Activated CD8-positive, alpha-beta memory T cell treated with anti-CD3 and anti-CD28 coated beads, Interleukin-2, amount 50 U/mL, for 24 hours (primary cell): ENCODE measurements around the gene SON.
"Not testable (repeated sequence)": the region's sequence is repeated elsewhere in the genome, so short reads cannot be mapped to it uniquely, and the experiment has no call there.

Experiments used
- DNase-seq: peaks from one replicate; pipeline ENCODE4 v3.0.0-alpha.2; 2020; ENCODE audit errors: extremely low read depth

SON gene

DNA sequence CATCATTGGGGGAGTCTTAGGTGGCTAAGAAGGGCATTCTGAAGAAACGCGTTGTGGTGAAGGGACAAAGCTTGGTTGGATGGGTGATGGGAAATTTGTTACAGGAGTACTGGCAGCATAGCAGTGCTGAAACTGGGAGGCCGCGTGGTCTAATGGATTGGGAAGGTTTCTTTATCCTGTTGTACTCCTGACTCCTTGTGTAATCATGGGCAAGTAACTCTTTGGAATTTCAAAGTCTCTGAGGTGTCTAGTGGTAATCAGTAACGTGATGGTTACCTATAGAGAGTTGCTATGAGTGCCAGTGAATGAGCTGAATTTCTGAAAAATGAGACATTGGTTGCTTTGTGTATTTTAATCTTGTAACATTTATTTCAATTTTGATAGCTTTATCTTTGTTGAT is 27.2 kb downstream of the SON start:
- DNase-seq = no peak

DNA sequence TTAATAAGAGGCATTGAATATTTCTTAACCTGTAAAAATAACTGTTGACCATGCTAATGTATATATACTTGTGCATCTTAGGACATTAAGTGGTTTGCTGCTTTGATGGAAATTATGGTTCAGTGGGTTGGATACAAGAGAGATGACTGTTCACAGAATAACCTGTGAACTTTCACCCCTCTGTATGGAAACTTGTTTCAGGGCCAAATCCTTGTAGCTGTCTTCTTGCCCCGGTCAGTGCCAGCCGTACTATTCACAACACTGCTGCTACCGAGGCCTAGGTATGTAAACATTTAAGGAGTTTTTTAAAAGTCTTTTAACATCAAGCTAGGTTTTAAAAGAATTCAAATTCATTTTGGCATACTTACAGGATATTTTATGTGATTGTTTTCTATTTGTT is 29.5 kb downstream of the SON start:
- DNase-seq = no peak

DNA sequence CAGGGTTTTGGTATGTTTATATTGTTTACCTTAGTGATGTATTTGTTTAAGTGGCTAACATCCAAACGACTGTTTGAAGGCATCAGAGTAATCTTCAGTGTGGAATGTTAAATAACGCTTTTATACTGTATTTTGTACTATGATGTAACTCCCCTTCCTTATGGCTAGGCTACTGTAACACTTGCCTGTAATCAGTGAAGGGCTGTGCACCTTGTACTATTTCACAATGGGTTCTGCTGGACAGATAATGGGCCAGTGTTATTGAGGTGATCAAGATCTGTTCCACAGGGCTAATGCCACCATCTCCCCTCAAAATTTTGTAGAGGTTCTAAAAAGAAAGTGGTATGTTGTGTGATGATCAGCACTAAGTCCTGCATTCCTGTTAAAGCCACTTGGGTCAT is 33.9 kb downstream of the SON start:
- DNase-seq = not testable (repeated sequence)

DNA sequence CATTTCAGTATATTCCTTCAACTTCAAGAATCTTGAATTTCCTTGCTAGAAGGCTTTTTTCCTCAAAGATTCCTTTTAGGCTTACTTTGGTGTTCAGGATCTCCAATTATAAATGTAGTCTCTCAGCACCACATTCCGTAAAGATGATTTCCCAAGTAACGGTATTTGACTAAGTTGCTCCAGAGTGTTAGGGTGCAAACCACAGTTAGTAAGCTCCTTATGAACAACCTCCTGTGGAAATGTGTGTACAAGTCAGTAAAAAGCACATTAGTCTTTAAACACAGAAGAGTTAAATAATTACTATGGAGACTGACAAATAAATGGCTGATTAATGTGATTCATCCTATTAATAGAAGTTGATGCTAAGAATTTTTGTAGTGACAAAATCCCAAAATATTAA is 35.4 kb downstream of the SON start:
- DNase-seq = no peak

DNA sequence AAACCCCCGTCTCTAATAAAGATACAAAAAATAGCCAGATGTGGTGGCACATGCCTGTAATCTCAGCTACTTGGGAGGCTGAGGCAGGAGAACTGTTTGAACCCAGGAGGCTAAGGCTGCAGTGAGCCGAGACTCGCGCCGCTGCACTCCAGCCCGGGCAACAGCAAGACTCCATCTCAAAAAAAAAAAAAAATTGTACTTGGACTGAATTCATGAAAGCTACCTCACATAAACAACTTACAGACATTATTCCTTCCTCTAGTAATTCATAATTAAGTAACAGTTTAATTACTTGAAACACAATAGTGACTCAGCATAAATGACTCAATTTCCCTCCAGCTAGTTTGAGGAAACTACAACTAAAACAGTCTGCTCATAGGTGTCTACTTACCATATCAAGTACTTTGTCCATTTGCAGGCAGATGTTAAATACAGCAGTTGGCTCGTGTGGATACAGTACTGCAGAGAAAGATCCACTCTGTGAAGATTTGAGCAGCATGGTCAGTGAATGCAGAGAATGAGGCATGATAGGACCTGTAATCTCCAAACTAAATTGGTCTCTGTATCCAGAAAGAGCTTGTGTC is 36.2 kb downstream of the SON start:
- no peak for DNase-seq

DNA sequence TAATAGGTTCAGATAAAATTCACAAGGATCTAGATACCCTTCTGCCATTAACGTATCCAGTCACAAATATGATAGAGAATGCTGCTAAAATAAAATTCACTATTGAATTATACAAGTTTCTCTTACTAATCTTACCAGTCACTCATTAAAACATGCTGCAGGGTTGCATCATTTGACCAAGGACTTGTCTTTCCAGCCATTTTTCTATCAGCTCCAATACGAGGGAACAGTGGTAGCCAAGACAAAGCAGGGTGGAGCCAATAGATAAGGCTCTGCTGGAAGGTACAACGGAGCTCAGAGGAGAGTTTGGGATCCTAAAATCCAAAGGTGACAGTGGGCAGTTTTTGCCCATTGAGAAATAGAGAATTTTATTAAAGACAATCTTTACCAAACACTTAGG is 41.6 kb downstream of the SON start:
- no peak for DNase-seq

DNA sequence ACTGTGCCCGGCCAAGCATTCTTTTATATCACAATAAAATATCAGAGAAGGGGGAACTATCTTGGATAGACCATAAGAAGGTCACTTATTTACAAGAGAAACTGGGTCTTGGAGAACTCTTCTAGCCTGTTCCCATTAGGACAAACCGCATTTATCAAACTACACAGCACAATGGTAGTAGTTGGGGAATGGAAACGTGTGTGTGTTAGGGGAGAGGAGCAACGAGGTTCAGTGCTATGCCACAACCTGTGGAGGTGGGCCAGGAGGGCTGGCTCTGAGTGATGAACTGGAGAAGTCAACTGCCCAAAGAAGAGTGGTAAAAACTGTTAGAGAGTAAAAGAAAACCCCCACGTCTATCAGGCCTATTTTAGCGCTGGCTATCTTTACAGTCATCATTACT is 44.1 kb downstream of the SON start:
- no peak for DNase-seq

DNA sequence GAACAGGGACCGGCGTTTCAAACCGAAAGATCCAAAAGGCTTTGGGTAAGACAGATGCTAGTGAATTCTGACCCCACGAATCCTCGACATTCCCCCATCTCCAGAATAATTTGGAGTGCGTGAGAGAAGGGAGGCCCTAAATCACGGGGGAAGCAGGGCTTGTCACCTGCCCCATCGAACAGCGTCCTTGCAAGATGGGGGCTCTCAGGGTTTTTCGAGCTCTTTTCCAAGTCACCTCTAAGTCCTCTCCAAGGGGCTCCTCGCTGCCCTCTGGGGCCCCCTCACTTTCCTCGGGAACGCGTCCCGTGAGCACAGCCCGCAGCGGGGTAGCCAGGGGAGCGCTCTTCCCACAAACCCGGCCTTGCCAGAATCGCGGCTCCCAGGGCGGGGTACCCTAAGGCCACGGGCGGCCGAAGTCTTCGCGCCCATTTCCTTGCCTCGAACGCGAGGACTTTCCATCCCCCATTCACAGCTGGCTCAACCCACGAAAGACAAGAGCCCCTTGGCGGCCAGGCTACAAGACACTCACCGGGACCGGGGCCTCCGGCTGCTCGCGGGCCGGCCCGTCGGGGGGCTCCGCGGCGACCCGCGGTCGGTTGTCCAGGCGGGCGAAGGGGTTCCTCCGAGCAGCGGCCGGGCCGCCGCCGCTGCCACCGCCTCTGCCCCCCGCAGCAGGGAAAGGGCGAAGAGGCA is 45.1 kb downstream of the SON start:
- no peak for DNase-seq

DNA sequence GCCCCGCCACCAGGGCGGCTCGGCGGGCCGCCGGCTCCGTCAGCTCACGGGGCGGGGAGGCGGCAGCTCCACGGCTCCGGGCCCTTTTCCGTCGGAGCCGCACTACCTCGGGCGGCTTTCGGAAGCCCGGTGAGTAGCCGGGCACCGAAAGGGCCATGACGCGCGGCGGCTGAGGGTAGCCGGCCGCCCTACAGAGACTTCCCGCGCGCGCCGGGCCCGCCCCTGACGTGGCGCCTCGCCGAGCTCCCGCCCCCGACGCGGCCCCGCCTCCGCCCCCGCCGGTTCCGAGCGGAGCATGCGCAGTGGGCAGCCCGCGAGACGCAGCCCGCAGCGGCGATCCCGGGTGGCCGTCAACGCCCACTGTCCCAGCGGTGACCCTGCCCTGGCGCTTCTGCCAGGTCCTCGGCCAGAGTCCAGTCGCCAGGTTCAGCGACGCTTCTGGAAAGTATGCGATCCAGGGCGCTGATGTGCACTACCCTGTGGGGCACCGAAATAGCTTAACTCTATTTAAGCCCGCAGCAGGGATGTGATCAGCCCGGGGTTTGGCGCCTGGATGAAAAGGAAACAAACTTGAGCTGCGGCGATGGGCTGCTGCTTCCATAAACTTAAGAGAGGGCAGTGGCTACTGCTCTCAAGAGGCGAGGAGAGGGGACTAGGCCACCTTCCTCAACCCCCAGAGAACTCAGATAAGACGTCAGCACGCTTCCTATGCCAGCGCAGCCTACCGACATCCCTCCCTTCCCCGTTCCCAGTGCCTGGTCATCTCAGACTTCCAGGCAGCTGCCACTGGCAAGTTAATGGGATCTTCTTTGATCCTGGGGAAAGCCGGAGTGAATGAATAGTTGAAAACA is 45.9 kb downstream of the SON start, which contains the start of gene DONSON:
TSS of gene DONSON (minus strand) at position 200 of the 851 bp plus-strand sequence. CDS start at position 157, 43 bp downstream.
- peak; percentile 55 for DNase-seq

DNA sequence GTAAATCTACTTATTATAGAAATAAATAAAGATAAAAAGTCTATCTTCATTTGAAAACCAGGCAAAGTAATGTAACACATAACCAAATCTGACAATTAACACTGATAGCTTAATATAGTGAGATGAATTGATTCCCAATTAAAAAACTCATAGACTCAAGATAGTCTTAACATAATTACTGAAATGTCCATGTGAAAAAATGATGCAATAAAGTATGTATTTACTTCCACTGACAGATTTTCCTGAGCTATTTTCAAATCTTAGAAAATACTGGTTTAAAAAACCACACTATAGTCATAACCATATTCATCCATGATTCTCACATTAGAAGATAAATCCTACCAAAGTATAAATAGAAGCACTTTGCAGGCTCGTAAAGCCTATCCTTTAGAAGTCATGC is 55.2 kb downstream of the SON start:
- DNase-seq = no peak

DNA sequence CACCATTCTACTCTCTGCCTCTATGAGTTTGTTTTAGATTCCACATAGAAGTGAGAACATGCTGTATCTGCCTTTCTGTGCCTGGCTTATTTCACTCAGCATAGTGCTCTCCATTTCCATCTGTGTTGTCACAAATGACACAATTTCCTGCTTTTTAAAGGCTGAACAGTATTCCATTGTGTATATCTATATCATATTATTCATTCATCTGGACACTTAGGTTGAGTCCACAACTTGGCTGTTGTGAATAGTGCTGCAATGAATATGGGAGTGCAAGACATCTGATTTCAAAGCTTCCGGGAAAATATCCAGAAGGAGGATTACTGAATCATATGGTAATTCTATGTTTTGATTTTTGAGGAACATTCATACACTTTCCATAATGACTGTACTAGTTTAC is 65.7 kb downstream of the SON start:
- no peak for DNase-seq

DNA sequence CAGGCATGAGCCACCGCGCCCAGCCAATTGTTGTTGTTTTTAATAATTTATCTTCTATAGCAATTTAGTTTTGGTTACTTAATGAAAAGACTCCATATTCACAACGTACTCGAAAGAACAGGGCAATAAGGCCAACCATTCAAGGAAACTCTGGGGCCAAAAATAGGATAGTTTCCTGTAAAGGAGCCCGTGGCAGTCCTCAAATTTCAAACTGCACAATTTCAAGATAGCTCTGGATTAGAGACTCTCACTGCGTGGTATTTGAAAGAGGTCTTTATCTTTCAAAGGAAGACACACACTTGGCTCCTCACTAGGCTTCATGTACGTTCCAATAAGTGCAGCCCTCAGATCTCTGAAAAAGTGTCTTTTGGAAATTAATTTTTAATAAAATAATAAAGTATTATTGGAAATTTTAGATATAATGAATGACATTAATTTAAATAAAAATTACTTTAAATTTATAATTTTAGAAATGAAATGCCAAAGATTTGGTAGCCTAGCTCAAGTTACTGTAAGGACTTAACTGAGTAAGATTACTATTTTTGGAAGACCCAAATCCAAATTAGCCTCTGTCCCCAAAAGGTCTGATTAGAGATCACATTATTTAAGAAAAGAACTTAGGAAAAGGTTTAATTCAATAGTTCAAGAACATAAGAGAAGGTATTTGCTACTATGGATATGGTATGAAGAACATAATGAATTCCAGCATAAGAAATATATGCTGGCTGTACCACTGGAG is 68.3 kb downstream of the SON start:
- DNase-seq = no peak

DNA sequence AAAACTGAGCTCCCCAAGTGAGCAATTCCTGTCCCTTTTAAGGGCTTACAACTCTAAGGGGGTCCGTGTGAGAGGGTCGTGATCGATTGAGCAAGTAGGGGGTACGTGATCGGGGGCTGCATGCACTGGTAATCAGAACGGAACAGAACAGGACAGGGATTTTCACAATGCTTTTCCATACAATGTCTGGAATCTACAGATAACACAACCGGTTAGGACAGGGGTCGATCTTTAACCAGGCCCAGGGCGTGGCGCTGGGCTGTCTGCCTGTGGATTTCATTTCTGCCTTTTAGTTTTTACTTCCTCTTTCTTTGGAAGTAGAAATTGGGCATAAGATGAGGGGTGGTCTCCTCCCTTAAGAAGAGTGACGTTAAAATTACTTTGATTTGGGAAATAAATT is 74.7 kb downstream of the SON start:
- not testable (repeated sequence) for DNase-seq

DNA sequence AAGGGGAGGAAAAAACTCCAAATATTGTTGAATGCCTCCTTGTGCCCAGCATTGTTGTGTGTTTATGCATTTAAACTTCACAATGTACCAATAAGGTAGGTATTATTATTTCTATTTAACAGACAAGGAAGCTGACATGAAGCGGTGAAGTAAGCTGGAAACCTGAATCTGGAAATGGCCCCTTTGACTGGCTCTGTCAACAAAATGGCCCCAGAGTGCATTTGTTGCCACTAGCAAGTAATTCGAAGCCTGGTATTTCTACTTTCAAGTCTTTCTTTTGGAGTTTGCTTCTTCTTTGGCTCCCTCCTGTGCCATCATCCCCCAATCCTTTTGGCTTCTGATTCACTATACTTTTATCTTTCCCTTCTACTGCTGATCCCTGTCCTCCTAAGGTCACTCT is 75.6 kb downstream of the SON start:
- no peak for DNase-seq

DNA sequence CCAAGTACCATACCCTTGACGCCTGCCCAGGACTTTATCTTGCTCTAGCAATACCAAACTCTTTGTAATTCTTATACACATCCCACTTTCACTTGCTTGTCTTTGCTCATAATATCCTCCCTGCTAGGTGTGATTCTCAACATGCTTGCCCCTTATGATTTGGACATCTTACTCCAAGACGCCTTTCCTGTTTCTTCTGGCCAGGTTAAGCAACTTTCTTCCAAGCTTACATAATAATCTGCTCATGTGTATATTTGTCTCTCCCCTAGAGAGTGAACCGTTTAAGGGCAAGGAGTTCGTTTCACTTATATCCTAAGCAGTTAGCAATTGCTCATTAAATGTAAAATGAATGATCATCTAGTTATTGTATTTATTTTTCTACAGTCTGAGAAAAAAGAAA is 76.9 kb downstream of the SON start:
- DNase-seq = no peak

DNA sequence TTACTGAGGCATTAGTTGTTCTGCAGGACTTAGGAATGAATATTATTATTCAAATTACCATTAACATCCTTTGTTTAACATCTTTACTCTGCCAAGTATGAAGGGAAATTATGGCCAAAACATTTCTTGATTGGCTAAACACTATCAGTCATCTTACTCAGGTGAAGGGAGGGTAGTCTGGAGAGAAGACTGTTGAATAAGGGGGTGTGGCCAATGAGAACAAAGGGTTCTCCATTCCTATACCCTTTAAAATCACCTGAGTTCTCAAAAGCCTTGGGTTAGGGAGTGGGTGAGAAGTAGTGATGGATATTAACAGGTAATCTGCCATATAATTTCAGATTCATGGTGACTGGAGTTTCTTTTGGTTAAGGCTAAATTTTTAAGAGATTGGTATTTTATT is 79.4 kb downstream of the SON start:
- no peak for DNase-seq

DNA sequence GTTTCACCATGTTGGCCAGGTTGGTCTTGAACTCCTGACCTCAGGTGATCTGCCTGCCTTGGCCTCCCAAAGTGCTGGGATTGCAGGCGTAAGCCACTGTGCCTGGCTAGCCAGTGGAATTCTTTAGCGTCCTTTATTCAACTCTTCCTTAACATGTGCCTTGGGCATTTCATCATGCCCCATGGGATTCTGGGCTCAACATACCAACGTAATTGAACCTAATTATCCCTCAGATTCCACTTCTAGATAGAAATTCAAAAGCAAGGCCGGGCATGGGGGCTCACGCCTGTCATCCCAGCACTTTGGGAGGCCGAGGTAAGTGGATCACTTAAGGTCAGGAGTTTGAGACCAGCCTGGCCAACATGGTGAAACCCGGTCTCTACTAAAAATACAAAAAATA is 83.3 kb downstream of the SON start:
- not testable (repeated sequence) for DNase-seq
